Measurements from ENCODE around the gene C17orf78. TPM values are rescaled to one million over a fixed set of nuclear protein-coding genes. Genes with fewer than 3 reads are reported as not detected.
A peak's percentile ranks its signal among the peaks of the same experiment; 100 is the strongest.
"Not testable (repeated sequence)": the region's sequence is repeated elsewhere in the genome, so short reads cannot be mapped to it uniquely, and the experiment has no call there.

C17orf78 gene
- total and polyA plus RNA-seq, 12 donors = not detected

GRCh38 chr17:37340804-37341203 is 35.0 kb upstream of the C17orf78 start:
- no peaks in the 10 kb centered on the region for H3K27me3 ChIP-seq
- TF ChIP-seq, protein P1, sequence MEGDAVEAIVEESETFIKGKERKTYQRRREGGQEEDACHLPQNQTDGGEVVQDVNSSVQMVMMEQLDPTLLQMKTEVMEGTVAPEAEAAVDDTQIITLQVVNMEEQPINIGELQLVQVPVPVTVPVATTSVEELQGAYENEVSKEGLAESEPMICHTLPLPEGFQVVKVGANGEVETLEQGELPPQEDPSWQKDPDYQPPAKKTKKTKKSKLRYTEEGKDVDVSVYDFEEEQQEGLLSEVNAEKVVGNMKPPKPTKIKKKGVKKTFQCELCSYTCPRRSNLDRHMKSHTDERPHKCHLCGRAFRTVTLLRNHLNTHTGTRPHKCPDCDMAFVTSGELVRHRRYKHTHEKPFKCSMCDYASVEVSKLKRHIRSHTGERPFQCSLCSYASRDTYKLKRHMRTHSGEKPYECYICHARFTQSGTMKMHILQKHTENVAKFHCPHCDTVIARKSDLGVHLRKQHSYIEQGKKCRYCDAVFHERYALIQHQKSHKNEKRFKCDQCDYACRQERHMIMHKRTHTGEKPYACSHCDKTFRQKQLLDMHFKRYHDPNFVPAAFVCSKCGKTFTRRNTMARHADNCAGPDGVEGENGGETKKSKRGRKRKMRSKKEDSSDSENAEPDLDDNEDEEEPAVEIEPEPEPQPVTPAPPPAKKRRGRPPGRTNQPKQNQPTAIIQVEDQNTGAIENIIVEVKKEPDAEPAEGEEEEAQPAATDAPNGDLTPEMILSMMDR (IDR thresholded peaks at IDR 0.05) = no peak
- no peak for TF ChIP-seq POLR2A (IDR thresholded peaks at IDR 0.05)
- no peaks in the 10 kb centered on the region for H3K9me3 ChIP-seq (replicated peaks in 1 of 3)
- peaks cover 14 to 15% of the 10 kb centered on the region in 2 donors for H3K4me1 ChIP-seq (replicated peaks in 1 of 2)
- intact Hi-C loops (cut with DNase I) = no loop called here
- no peak for DNase-seq
- WGBS, 4 donors = 60 to 66% (median 63%) methylated on average over 2 of the region's 2 CpGs
- no peaks in the 10 kb centered on the region for H3K36me3 ChIP-seq (replicated peaks in 1 of 2)
- H3K4me3 ChIP-seq = no peak overlapping the region
- H3K27ac ChIP-seq = no peak overlapping the region

DNA sequence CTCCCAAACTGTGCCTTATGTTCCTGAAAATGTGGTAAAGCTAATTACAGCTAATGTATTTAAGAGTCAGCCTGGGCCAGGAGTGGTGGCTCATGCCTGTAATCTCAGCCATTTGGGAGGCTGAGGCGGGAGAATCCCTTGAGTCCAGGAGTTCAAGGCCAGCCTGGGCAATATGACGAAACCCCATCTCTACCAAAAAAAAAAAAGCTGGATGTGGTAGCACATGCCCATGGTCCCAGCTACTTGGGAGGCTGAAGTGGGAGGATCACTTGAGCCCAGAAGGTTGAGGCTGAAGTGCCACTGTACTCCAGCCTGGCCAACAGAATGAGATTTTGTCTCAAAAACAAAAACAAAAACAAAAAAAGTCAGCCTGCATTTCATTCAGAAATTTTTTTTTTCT is 33.2 kb upstream of the C17orf78 start:
- H3K4me3 ChIP-seq = no peak overlapping the region
- DNase-seq = peak in 1 of 7 donors; percentile 13
- H3K36me3 ChIP-seq (replicated peaks in 1 of 2) = no peaks in the 10 kb centered on the region
- no peaks in the 10 kb centered on the region for H3K9me3 ChIP-seq (replicated peaks in 1 of 3)
- no peak for TF ChIP-seq POLR2A (IDR thresholded peaks at IDR 0.05)
- TF ChIP-seq, protein P1 (IDR thresholded peaks at IDR 0.05) = no peak
- WGBS, 4 donors = 46 to 77% (median 54%) methylated on average over 2 of the region's 2 CpGs
- intact Hi-C loops (cut with DNase I) = no loop called here
- no peak overlapping the region for H3K27ac ChIP-seq
- H3K27me3 ChIP-seq = no peaks in the 10 kb centered on the region
- H3K4me1 ChIP-seq (replicated peaks in 1 of 2) = peaks cover 14 to 15% of the 10 kb centered on the region in 2 donors

GRCh38 chr17:37344519-37344918 is 31.3 kb upstream of the C17orf78 start:
- no peak for DNase-seq
- Histone ChIP-seq H3K4me1 (replicated peaks in 1 of 2) (peaks cover 7 to 13% of the 10 kb centered on the region in 2 donors), H3K9me3 (replicated peaks in 1 of 3) (no peaks in the 10 kb centered on the region), H3K36me3 (replicated peaks in 1 of 2) (no peaks in the 10 kb centered on the region), H3K4me3 (no peak overlapping the region), H3K27me3 (no peaks in the 10 kb centered on the region), H3K27ac (no peak overlapping the region)
- intact Hi-C loops (cut with DNase I) = no loop called here
- no peak for TF ChIP-seq POLR2A (IDR thresholded peaks at IDR 0.05)
- TF ChIP-seq, protein P1 (IDR thresholded peaks at IDR 0.05) = no peak
- 92 to 95% (median 93%) methylated on average over 4 of the region's 4 CpGs for WGBS, 4 donors

GRCh38 chr17:37346863-37347402 is 28.9 kb upstream of the C17orf78 start:
- H3K27me3 ChIP-seq; H3K4me1 ChIP-seq (replicated peaks in 1 of 2); H3K27ac ChIP-seq; H3K9me3 ChIP-seq (replicated peaks in 1 of 3); DNase-seq; H3K36me3 ChIP-seq (replicated peaks in 1 of 2); intact Hi-C loops (cut with DNase I); H3K4me3 ChIP-seq: not testable (repeated sequence)
- WGBS, 4 donors = 92 to 99% (median 95%) methylated on average over 8 of the region's 8 CpGs

- not testable (repeated sequence) for H3K27me3 ChIP-seq; H3K27ac ChIP-seq; H3K4me3 ChIP-seq; H3K9me3 ChIP-seq (replicated peaks in 1 of 3); H3K36me3 ChIP-seq (replicated peaks in 1 of 2); DNase-seq
- 81 to 87% (median 83%) methylated on average over 12 of the region's 12 CpGs for WGBS, 4 donors
- intact Hi-C loops (cut with DNase I) = loop anchor here in 1 of 2 donors (10.0 kb wide), 1 partner anchor 72 kb away; no protein-coding TSS in a partner anchor
- peaks cover 9 to 14% of the 10 kb centered on the region in 2 donors for H3K4me1 ChIP-seq (replicated peaks in 1 of 2)
Observed at GRCh38 chr17:37356796-37357569, 18.8 kb upstream of the C17orf78 start.
